ENCODE results near the gene UBE2V1.
"Not testable (repeated sequence)": the region's sequence is repeated elsewhere in the genome, so short reads cannot be mapped to it uniquely, and the experiment has no call there.

Gene UBE2V1

GRCh38 chr20:50112512-50113419 lies at the start of gene UBE2V1:
UBE2V1 (minus strand) TSS chr20:50113150; CDS start chr20:50113128, 22 bp downstream.
- peak; percentile 87 for DNase-seq (ENCODE audit: low spot score)

- not testable (repeated sequence) for DNase-seq (ENCODE audit: low spot score)
These were observed 48.5 kb upstream of the UBE2V1 start for GRCh38 chr20:50161494-50161893.

- peak; percentile 70 for DNase-seq (ENCODE audit: low spot score)
These were observed 40.8 kb upstream of the UBE2V1 start, which contains the start of gene PEDS1 for GRCh38 chr20:50153500-50154377. PEDS1 (minus strand) TSS chr20:50153723; CDS start chr20:50153637, 86 bp downstream.

GRCh38 chr20:50153153-50153499 lies 40.2 kb upstream of the UBE2V1 start:
- DNase-seq (ENCODE audit: low spot score): no peak

GRCh38 chr20:50152394-50153152 lies 39.6 kb upstream of the UBE2V1 start:
- DNase-seq (ENCODE audit: low spot score): no peak

- DNase-seq (ENCODE audit: low spot score): no peak
These were observed 38.2 kb upstream of the UBE2V1 start for GRCh38 chr20:50151034-50151743.

GRCh38 chr20:50149481-50150254 lies 36.7 kb upstream of the UBE2V1 start:
- DNase-seq (ENCODE audit: low spot score): no peak

- no peak for DNase-seq (ENCODE audit: low spot score)
These were observed 34.0 kb upstream of the UBE2V1 start for GRCh38 chr20:50146732-50147662.

- no peak for DNase-seq (ENCODE audit: low spot score)
These were observed 33.3 kb upstream of the UBE2V1 start for GRCh38 chr20:50146214-50146613.

- DNase-seq (ENCODE audit: low spot score): no peak
These were observed 32.6 kb upstream of the UBE2V1 start for GRCh38 chr20:50145566-50145965.

- DNase-seq (ENCODE audit: low spot score): no peak
These were observed 31.4 kb upstream of the UBE2V1 start for GRCh38 chr20:50144362-50144761.

GRCh38 chr20:50142812-50143211 lies 29.9 kb upstream of the UBE2V1 start:
- DNase-seq (ENCODE audit: low spot score): no peak

- DNase-seq (ENCODE audit: low spot score): no peak
These were observed 29.0 kb upstream of the UBE2V1 start for GRCh38 chr20:50141811-50142561.

GRCh38 chr20:50141018-50141675 lies 28.2 kb upstream of the UBE2V1 start:
- DNase-seq (ENCODE audit: low spot score): no peak

- DNase-seq (ENCODE audit: low spot score): no peak
These were observed 27.4 kb upstream of the UBE2V1 start for GRCh38 chr20:50140339-50140859.

- no peak for DNase-seq (ENCODE audit: low spot score)
These were observed 25.8 kb upstream of the UBE2V1 start for GRCh38 chr20:50138479-50139393.

GRCh38 chr20:50138120-50138478 lies 25.1 kb upstream of the UBE2V1 start:
- DNase-seq (ENCODE audit: low spot score): no peak

Data from cerebellar cortex (tissue), 1 donor.